GM18907 (cell line): Measurements from ENCODE around the gene TMEM54.

ENCODE experiments used
- ATAC-seq: cut with Tn5 transposase; IDR thresholded peaks from one replicate; pipeline ENCODE4 v1.9.1; 2021; ENCODE audit warnings: mild to moderate bottlenecking, moderate library complexity; ENCODE audit not compliant: unreplicated experiment

The TMEM54 gene

DNA sequence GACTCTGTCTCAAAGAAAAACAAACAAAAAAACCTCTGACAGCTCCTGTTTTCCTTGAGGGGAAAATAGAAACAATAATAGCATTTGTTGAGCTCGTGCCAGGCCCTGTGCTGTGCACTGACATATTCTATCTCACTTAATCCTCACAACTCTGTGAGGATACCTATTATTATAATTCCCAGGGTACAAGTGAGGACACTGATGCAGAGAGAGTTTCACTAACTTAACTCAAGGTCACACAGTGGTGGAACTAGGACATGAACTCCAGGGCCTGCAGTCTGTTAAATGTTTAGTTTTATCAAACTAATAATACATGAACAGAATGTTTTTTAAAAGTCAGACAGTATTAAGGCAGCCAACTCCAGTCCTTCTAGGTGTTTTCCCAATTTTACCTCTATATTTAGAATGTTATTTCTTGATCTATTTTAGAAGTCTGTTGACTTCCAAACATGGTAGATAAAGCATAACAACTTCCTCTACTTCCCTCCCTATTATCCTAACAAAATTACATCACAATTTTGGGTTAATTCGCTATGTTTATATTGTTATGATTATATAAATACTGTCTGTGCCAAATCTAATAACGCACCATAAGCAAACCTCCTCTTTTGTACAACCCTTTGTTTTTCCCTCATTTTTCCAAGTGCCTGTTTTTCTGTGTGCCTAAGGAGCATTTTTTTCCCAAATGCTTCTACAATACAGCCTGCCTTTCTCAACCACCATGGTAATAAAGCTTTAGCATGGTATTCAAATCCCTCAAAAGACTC lies 35.4 kb downstream of the TMEM54 start:
- no peak for ATAC-seq

- no peak for ATAC-seq
These were observed 36.7 kb downstream of the TMEM54 start for GRCh38 chr1:32864375-32865019.

DNA sequence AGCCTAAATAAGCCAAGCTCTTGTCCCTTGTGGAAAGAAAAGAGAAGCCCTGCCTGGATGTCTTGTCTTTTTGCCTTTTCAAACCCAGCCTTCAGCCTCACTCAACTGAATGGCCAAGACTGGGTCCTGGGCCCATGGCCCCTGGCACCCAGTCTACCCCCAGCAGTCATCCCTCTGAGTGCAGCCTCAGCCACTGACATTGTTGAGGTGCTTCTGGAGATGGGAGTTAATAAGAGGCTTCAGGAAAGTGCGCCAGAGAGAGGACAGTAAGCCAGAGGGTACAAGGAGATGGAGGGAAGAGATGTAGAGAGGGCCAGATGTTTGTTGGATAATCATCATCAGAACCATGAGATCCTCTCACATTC lies 37.3 kb downstream of the TMEM54 start:
- no peak for ATAC-seq

GRCh38 chr1:32863218-32863880 lies 37.8 kb downstream of the TMEM54 start:
- no peak for ATAC-seq

DNA sequence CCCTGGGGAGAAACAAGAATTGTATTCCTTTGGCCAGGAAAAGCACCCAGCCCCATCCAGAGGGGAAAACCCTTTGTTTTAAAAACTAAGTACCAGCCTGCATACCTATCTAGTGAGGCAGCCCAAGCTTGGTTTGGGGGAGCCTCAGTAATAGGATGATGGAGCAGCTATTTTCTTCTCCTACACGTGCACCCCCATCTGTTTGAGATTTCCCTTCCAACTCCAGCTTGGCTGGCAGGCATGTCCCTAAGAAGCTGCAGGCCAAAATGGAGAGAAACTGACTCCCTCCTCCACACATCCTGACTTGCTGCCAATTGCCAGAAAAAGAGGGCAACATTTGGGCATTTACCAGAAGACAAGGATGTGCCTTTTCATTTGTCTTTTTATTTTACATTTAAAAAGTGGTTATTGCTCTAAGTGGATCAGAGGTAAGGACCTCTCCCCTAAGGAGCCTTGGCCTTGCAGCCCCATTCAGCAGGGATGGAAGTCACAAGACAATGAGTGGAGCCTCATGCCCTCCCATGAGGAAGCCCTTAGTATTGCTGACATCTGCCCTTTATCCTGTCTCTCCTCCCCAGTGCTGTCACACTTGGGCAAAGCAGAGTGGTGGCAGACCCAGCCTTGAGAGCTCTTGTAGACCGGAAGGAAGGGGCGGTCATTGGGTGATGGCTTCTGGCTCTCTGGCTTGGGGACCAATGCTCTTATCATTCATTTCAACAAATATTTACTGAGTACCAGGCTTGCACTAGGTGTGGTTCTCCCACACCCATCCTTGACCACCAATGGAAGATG lies 39.1 kb downstream of the TMEM54 start:
- ATAC-seq, result no peak

DNA sequence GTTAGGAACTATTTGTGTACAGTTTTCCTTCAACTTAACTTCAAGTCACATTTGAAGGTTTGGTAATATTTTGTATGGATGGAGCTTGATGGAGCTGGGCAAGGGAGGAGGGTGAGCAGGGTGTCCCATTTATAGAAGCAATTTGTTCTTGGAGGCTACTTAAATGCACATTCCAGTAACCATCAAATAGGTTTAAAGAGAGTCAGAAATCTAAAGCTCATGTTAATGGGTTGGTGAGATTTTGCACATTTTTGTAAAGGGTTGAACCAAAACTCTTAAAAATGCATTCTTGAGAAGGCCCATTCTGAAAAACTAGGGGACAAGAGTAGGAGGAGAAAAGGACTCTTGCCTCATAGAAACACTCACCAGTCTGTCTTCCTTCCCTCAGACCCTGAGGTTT lies 40.6 kb downstream of the TMEM54 start:
- no peak for ATAC-seq

DNA sequence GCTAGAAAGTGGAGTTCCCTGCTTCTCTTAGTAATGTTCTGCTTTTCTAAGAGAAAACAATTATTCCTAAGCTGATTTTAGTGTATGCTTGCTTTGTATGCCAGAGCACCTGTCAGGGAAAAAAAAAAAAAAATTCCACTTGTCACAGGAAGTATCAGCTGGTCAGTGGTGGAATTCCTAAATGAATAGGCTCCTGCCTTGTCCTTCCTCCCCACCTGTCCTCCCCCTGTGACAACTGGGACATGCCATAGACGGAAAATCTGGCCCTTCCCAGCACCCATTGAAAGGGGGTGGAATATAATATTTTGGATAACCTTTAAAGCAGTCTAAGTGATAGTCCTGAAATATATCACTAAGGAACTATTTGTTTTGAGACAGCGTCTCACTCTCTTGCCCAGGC lies 41.3 kb downstream of the TMEM54 start:
- no peak for ATAC-seq

DNA sequence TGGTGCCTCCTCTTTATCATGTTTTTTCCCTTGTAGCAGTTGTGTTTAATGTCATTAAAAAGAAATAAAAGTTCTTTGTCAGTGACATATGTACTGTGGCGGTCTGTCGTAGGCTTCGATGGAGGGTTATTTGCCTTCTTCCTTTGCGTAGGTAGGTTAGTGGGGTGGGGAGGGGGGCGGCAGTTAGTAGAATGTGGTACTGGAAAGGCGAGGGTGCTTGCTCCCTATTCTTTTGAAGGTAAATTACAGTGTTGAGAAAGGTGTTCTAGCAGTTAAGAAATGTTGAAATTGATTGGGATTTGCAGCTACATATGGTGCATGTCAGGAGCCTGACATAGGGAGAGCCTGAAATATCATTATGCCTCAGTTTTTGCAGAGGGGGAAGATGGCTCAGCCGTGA lies 42.4 kb downstream of the TMEM54 start:
- ATAC-seq, result no peak

GRCh38 chr1:32858136-32858535 lies 43.1 kb downstream of the TMEM54 start:
- ATAC-seq, result no peak

- ATAC-seq, result no peak
These were observed 45.1 kb downstream of the TMEM54 start for GRCh38 chr1:32855861-32856617.

- ATAC-seq, result no peak
These were observed 52.7 kb downstream of the TMEM54 start for GRCh38 chr1:32848354-32849063.
